ENCODE measurements around the gene CBFA2T2. TPM values are rescaled to one million over a fixed set of nuclear protein-coding genes. Genes with fewer than 3 reads are reported as not detected.

The CBFA2T2 gene
- total RNA-seq, 2 donors from 2014 or later, result 11.6 to 12.2 TPM

- DNase-seq (ENCODE audit: low spot score) (no peak), ATAC-seq (no peak)
- no peaks in the 10 kb centered on the region for H3K27me3 Mint-ChIP-seq
- peaks cover 28 to 38% of the 10 kb centered on the region in 2 donors for H3K4me1 Mint-ChIP-seq (ENCODE audit: low read depth in 2 of 2)
- no peak overlapping the region for H3K4me3 Mint-ChIP-seq
- H3K27ac Mint-ChIP-seq, result no peak overlapping the region
- no peaks in the 10 kb centered on the region for H3K9me3 Mint-ChIP-seq
- H3K36me3 Mint-ChIP-seq, result no peaks in the 10 kb centered on the region
Observed at GRCh38 chr20:33669224-33669623, 179.3 kb downstream of the CBFA2T2 start.

GRCh38 chr20:33669873-33670640, 180.2 kb downstream of the CBFA2T2 start:
- Mint-ChIP-seq H3K9me3 (no peaks in the 10 kb centered on the region), H3K36me3 (no peaks in the 10 kb centered on the region), H3K27me3 (no peaks in the 10 kb centered on the region), H3K4me3 (peak overlapping the region; percentile 6), H3K4me1 (ENCODE audit: low read depth in 2 of 2) (peaks cover 24 to 33% of the 10 kb centered on the region in 2 donors), H3K27ac (no peak overlapping the region)
- ATAC-seq, result no peak
- DNase-seq (ENCODE audit: low spot score), result no peak

GRCh38 chr20:33670715-33671499, 181.0 kb downstream of the CBFA2T2 start:
- H3K36me3 Mint-ChIP-seq, result no peaks in the 10 kb centered on the region
- no peak overlapping the region for H3K4me3 Mint-ChIP-seq
- H3K4me1 Mint-ChIP-seq (ENCODE audit: low read depth in 2 of 2), result peaks cover 28 to 30% of the 10 kb centered on the region in 2 donors
- no peak for DNase-seq (ENCODE audit: low spot score)
- no peak overlapping the region for H3K27ac Mint-ChIP-seq
- ATAC-seq, result no peak
- no peaks in the 10 kb centered on the region for H3K27me3 Mint-ChIP-seq
- H3K9me3 Mint-ChIP-seq, result no peaks in the 10 kb centered on the region

GRCh38 chr20:33671573-33672288, 181.8 kb downstream of the CBFA2T2 start:
- no peak overlapping the region for H3K4me3 Mint-ChIP-seq
- DNase-seq (ENCODE audit: low spot score) (no peak), ATAC-seq (no peak)
- no peaks in the 10 kb centered on the region for H3K36me3 Mint-ChIP-seq
- H3K27me3 Mint-ChIP-seq, result no peaks in the 10 kb centered on the region
- H3K9me3 Mint-ChIP-seq, result no peaks in the 10 kb centered on the region
- peaks cover 22 to 23% of the 10 kb centered on the region in 2 donors for H3K4me1 Mint-ChIP-seq (ENCODE audit: low read depth in 2 of 2)
- H3K27ac Mint-ChIP-seq, result no peak overlapping the region

GRCh38 chr20:33672426-33673113, 182.7 kb downstream of the CBFA2T2 start:
- Mint-ChIP-seq H3K9me3 (no peaks in the 10 kb centered on the region), H3K27ac (peak overlapping the region in 1 of 2 donors; percentile 29), H3K4me3 (peak overlapping the region; percentile 98), H3K27me3 (no peaks in the 10 kb centered on the region), H3K36me3 (no peaks in the 10 kb centered on the region), H3K4me1 (ENCODE audit: low read depth in 2 of 2) (peaks cover 22% of the 10 kb centered on the region in 2 donors)
- DNase-seq (ENCODE audit: low spot score) (no peak), ATAC-seq (no peak)

GRCh38 chr20:33673114-33673409, 183.2 kb downstream of the CBFA2T2 start:
- Mint-ChIP-seq H3K27ac (peak overlapping the region; percentile 29 to 58), H3K9me3 (no peaks in the 10 kb centered on the region), H3K27me3 (no peaks in the 10 kb centered on the region), H3K4me1 (ENCODE audit: low read depth in 2 of 2) (peaks cover 22% of the 10 kb centered on the region in 2 donors), H3K4me3 (peak overlapping the region; percentile 98), H3K36me3 (no peaks in the 10 kb centered on the region)
- no peak for DNase-seq (ENCODE audit: low spot score)
- ATAC-seq, result no peak

GRCh38 chr20:33673410-33674293, 183.8 kb downstream of the CBFA2T2 start:
- peak overlapping the region; percentile 98 for H3K4me3 Mint-ChIP-seq
- no peaks in the 10 kb centered on the region for H3K27me3 Mint-ChIP-seq
- H3K27ac Mint-ChIP-seq, result peak overlapping the region; percentile 29 to 58
- H3K9me3 Mint-ChIP-seq, result no peaks in the 10 kb centered on the region
- ATAC-seq (peak in 1 of 2 donors; percentile 69), DNase-seq (ENCODE audit: low spot score) (no peak)
- H3K4me1 Mint-ChIP-seq (ENCODE audit: low read depth in 2 of 2), result peaks cover 18 to 23% of the 10 kb centered on the region in 2 donors
- no peaks in the 10 kb centered on the region for H3K36me3 Mint-ChIP-seq

GRCh38 chr20:33674294-33675135, 184.6 kb downstream of the CBFA2T2 start, which contains the start of gene NECAB3:
Gene NECAB3, minus strand, starts transcription at chr20:33674428. Its CDS starts 76 bp downstream, at chr20:33674352.
- ATAC-seq (peak; percentile 93 to 95), DNase-seq (ENCODE audit: low spot score) (peak; percentile 84)
- Mint-ChIP-seq H3K9me3 (no peaks in the 10 kb centered on the region), H3K4me1 (ENCODE audit: low read depth in 2 of 2) (peaks cover 22 to 28% of the 10 kb centered on the region in 2 donors), H3K4me3 (peak within 1 kb of the TSS; percentile 98), H3K36me3 (no peaks in the 10 kb centered on the region), H3K27me3 (no peaks in the 10 kb centered on the region), H3K27ac (peak within 1 kb of the TSS; percentile 39 to 58)

GRCh38 chr20:33675136-33675959, 185.5 kb downstream of the CBFA2T2 start:
- H3K9me3 Mint-ChIP-seq, result no peaks in the 10 kb centered on the region
- peak overlapping the region; percentile 81 for H3K4me3 Mint-ChIP-seq
- DNase-seq (ENCODE audit: low spot score), result no peak
- H3K27me3 Mint-ChIP-seq, result no peaks in the 10 kb centered on the region
- peaks cover 23 to 29% of the 10 kb centered on the region in 2 donors for H3K4me1 Mint-ChIP-seq (ENCODE audit: low read depth in 2 of 2)
- peak overlapping the region; percentile 39 to 42 for H3K27ac Mint-ChIP-seq
- ATAC-seq, result no peak
- no peaks in the 10 kb centered on the region for H3K36me3 Mint-ChIP-seq

GRCh38 chr20:33676121-33676520, 186.2 kb downstream of the CBFA2T2 start:
- H3K27ac Mint-ChIP-seq, result no peak overlapping the region
- ATAC-seq, result no peak
- no peaks in the 10 kb centered on the region for H3K36me3 Mint-ChIP-seq
- H3K4me3 Mint-ChIP-seq, result no peak overlapping the region
- no peaks in the 10 kb centered on the region for H3K27me3 Mint-ChIP-seq
- H3K4me1 Mint-ChIP-seq (ENCODE audit: low read depth in 2 of 2), result peaks cover 27 to 37% of the 10 kb centered on the region in 2 donors
- H3K9me3 Mint-ChIP-seq, result no peaks in the 10 kb centered on the region
- DNase-seq (ENCODE audit: low spot score), result no peak

Data from natural killer cell treated with Interleukin-12 subunit alpha and Interleukin-12 subunit beta and Interleukin-15 and Interleukin-18, amount 100 ng/mL, for 72 hours (primary cell).